NCI-H2227 (cell line): ENCODE results near the gene OTOG.

Experiments used
- DNase-seq: peaks from one replicate; lab custom pipeline; 2025; ENCODE audit not compliant: unreplicated experiment; lab: John Stamatoyannopoulos, UW

Gene OTOG

DNA sequence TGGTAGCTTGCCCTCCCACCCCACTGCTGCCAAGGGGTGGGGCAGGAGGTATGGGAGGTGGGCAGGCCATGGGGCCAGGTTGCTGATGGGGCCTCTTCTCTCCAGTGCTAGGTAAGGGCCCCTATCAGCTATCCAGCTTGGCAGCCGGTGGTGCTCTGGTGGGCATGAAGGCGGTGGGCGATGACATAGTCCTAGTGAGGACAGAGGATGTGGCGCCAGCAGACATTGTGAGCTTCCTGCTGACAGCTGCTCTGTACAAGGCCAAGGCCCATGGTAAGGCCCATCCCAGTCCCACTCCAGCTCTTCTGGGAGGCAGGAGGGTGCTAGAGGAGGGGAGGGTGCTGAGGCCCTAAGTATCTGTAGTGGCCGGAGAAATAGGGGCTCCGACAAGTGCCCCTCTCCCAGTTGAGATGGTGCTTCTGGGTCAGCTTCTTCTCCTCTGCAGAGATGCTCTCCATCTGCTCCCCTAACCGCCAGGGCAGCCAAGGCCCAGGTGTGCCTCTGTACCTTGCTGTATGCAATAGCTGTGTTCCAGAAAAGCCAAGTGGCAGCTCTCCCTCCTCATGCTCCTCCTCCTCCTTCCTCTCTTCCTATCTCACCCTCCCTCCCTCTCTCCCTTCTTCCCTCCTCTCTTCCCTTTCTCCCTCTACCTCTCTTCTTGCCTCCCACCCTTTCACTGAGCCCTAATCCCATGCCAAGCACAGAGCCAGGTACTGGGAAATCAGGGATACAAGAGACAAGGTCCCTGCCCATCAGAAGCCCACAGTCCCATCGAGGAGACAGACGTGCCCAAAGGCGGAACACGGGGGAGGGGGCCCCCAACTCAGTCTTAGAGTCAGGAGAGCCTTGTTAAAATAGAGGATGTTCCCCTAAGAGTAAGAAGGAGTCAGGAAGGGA, 55.3 kb downstream of the OTOG start:
- DNase-seq, result no peak

DNA sequence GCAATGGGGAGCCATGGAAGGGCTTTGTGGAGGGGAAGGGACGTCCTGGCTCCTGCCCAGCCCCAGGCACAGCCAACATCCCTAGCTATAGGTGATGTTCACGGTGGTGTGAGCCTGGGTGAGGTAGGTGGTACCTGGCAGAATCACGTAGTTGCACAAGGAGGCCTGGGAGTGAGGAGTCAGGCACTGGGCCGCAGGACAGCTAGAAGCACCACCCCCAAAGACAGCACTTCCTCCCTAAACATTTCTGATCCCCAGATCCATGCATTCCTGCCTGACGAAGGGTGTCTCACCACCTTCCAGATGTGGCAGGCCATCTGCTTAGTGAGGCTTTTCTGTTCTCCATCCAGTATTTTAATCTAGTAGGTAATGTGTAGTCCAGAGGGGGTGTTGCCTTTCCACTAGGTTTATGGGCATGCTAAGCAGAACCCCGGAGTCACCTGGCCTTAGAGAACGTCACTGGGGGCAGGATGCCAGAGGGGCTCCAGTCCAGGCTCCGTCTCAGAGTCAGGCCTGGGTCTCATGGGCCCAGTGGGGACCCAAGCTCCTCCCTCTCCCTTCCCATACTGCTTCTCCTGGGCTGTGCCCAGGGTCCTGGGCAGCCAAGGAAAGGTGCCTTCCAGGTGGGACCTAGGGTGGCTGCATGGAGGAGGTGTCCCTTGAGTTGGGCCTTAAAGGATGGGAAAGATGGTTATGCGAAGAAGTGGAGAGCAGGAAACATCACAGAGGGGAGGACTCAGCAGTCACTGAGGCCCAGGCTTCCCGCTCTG, 56.2 kb downstream of the OTOG start:
- DNase-seq, result no peak

DNA sequence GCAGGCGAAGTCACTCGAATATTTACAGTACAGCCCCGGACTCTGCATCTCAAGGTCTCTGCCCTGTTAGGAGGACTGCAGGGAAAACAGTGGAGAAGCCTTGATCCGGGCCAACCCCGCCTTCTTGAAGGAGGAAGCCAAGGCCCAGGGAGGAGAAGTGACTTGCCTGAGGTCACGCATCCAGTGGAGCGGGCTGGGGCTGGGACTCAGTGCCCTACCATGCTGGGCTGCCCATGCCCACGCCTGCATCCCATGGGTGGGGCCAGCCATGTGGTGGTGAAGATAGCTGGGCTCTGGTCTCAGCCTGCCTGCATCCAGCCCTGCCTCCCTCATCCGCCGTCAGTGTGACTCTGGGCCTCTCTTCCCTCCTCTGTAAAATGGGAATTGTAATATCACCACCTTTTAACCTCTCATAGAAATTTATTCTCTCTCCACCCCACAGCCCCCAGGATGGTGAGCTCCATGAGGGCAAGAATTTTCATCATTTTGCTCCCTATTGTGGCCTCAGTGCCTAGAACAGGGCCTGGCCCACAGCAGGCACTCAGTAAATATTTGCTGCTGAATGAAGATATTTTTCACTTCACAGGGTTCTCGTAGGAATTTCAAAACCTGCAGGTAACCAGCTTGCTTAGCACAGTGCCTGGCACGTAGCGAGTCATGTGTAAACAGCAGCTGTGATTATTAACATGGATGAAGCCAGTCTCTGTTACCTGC, 57.3 kb downstream of the OTOG start:
- DNase-seq, result no peak

DNA sequence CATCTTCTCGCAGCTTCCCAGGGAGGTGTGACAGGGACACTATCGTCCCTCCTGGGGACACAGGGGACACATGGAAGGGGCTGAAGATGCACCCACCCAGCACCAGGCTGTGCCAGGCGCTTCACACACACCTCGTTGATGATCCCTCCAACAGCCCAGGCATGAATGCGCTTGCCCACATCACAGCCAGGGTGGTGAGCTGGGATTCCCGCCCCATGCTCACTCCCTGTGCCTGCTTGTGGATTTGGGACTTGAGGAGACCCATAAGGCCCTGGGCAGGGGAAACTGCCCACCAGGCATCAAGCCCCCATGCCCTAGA, 57.8 kb downstream of the OTOG start:
- no peak for DNase-seq

DNA sequence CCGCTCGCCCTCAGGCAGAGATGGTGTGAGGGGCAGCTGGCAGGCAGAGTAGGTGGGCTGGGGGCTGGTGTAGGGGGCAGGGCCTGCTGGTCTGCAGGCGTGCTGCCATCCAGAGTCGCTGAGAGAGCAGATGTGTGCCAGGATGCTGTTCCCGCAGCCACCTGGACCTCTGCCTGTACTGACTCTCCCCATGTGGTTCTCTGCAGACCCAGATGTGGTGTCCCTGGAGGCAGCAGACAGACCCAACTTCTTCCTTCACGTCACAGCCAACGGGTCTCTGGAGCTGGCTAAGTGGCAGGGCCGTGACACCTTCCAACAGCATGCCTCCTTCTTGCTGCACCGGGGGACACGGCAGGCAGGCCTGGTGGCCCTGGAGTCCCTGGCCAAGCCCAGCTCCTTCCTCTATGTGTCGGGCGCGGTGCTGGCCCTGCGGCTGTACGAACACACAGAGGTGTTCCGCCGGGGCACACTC, 58.6 kb downstream of the OTOG start:
- DNase-seq, result no peak

DNA sequence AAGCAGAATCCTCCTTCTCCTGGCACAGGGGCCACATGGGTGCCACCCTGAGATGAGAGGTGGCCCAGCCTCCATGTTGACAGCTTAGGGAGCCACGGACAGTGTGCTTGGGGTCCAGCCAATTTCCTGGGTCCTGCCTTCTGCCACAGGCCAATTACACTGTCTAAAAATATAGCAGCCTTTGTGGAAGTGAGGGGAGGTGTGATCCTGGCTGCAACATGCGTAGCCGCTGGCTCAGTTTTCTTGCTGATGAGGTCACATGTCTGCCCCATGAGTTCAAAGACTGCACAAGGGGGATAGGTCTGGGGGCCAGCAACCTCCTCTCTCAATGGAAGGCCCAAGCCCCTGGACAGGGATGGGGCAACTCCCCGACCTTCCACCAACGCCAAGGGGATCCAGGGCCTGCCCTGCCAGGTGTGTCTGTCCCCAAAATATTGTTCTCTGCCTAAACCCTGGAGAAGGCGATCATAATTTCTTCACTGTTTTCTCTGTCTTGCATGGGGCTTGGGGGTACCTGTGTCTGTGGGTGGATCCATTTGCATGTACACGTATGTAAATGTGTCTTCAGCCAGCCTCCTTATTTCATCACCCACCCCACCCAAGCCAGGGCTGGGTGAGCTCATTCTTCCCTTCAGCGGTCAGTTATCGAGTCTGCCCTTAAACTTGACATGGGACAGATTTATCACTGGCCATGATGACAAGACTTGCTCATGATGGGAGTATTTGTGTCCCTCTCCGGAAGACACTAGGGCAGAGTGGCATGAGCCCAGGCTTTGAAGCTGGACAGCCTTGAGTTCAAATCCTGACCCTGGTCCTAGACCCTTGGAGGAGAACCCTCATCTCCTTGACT, 59.4 kb downstream of the OTOG start:
- DNase-seq, result no peak

DNA sequence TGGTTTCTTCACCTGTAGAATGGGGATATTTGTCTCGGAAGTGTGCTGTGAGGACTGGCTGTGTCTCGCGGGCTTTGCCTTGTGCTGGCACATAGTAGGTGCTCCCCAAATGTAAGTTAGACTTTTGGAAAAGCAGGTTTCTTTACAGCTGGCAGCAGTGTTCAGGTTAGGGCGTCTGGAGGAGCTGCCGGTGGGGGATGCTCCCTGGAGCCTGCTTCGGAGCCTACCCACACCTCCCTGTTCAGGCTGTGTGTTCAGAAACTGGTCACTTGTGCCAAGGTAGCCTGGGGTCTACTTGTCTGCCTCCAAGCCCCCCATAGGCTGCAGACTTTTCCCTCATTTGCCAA, 60.0 kb downstream of the OTOG start:
- DNase-seq, result no peak

DNA sequence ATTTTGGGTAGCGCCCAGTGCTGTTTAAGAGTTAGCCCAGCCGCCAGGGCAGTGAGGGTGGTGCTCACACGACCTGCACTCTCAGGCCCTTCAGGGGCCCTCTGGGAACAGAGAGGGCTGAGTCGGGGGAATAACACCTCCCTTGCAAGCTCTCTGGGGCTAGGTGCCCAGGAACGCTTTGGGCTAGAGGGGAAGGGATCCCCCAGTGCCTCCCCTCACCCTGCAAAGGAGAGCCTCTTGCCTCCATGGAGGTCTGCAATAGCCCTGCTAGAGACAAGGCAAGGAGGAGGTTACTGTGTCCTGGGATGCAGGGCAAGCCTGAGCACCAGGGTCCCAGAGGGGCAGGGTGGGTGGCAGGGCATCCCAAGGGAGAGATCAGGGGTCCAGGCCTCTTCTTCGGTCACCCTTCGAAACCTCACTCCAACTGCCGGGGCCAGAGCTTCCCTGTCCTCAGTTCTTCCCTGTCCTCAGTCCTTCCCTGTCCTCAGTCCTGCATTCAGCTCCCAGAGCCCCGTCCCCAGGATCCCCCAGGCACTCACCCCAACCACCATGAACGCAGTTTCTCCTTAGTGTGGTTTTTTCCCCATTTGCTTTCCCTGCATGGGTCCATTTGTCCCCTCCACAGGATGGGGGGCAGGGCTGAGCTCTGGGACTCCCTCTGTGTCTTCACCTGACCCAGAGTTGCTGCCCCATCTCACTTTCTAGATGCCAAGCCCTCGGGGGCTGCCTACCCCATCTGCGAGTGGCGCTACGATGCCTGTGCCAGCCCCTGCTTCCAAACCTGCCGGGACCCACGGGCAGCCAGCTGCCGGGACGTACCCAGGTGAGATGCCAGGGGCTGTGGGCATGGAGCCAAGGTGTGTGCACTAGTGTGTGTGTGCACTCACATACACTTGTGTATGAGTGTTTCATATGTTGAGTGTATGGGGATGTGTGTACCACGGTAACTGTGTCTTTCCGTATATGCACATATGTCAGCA, 60.8 kb downstream of the OTOG start:
- DNase-seq, result no peak

DNA sequence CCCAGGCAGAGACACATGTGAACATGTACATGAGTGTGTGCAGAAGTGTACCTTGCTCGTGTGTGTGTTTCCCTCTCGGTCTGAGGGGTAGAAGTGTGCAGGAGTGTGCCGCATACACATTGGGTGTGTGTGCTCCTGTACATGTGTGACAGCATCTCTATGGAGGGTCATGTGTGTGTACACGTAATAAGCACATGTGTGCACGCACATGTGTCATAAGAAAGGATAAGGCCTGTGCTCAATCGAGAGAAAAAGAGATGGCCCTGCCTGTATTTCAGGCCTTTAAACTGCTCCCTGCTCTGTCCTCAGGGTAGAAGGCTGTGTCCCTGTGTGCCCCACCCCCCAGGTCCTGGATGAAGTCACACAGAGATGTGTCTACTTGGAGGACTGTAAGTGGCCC, 61.8 kb downstream of the OTOG start:
- DNase-seq, result no peak

DNA sequence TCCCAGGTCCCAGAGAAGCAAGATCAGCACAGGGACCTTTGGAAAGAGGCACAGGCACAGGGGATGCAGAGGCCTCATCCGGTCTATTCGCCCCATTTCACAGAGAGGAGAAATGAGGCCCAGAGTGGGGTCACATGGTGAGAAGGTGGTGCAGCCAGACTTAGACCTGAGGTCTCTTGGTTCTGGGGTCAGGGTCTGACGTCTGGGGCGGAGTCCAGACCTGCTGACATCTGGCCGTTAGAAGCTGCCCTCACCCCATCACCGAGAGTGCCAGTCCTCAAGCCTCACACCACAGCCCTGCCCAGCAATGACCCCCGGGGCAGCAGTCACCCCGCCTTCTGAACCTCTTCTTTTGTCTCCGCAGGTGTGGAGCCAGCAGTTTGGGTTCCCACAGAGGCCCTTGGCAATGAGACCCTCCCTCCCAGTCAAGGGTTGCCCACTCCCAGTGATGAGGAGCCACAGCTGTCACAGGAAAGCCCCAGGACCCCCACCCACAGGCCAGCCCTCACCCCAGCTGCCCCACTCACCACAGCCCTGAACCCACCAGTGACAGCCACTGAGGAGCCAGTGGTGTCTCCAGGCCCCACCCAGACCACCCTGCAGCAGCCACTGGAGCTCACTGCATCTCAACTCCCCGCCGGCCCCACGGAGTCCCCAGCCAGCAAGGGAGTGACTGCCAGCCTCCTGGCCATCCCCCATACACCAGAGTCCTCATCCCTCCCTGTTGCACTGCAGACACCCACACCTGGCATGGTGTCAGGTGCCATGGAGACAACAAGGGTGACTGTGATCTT, 62.4 kb downstream of the OTOG start:
- no peak for DNase-seq

DNA sequence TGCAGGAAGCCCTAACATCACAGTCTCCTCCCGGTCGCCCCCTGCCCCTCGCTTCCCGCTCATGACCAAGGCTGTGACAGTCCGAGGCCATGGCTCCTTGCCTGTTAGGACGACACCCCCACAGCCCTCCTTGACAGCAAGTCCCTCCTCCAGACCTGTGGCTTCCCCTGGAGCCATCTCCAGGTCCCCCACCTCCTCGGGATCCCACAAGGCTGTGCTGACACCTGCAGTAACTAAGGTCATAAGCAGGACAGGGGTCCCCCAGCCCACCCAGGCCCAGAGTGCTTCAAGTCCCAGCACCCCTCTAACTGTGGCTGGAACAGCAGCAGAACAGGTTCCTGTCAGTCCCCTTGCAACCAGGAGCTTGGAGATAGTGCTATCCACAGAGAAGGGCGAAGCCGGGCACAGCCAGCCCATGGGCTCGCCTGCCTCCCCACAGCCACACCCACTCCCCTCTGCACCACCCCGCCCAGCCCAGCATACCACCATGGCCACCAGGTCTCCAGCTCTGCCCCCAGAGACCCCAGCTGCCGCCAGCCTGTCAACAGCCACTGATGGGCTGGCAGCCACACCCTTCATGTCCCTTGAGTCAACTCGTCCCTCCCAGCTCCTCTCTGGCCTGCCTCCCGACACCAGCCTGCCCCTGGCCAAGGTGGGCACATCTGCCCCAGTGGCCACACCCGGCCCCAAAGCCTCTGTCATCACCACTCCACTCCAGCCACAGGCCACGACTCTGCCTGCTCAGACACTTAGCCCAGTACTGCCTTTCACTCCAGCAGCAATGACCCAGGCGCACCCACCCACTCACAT, 63.2 kb downstream of the OTOG start:
- DNase-seq, result no peak

DNA sequence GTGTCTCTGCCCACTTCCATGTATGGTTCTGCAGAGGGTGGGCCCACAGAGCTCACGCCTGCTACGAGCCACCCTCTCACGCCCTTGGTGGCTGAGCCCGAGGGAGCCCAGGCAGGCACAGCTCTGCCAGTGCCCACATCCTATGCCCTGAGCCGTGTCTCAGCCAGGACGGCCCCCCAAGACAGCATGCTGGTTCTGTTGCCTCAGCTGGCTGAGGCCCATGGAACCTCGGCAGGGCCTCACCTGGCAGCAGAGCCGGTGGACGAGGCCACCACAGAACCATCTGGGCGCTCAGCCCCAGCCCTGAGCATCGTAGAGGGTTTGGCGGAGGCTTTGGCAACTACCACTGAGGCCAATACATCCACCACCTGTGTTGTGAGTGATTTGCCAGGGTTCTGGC, 64.0 kb downstream of the OTOG start:
- no peak for DNase-seq

DNA sequence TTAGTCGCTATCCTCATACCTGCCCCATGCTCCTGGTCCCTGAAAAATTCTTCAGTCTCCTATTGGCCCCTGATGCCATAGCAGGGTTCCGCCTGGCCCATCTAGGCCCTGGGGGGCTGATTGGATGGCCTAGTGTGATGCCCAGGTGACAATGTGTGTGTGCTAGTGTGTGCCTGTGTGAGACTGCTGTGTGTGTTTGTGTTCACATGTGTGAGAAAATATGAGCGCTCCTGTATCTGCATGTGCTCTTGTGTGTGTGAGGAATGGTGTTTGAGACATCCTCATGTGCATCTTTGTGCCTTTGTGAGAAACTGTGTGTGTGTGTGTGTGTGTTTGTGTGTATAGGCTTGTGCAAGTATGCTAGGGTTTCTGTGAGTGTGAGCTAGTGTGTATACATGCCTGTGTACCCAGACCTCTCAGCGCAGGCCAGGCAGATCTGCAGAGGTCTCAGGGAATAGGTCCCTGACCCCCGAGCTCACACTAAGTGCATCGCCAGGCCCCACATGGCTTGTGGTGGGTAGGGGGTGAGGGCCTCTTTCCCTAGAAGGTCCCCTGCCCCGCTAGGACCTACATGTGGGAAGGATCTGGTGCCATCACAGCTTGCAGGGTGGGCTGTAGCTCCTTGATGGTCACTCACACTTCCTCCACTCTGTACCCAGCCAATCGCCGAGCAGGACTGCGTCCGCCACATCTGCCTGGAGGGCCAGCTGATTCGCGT, 64.6 kb downstream of the OTOG start:
- no peak for DNase-seq

DNA sequence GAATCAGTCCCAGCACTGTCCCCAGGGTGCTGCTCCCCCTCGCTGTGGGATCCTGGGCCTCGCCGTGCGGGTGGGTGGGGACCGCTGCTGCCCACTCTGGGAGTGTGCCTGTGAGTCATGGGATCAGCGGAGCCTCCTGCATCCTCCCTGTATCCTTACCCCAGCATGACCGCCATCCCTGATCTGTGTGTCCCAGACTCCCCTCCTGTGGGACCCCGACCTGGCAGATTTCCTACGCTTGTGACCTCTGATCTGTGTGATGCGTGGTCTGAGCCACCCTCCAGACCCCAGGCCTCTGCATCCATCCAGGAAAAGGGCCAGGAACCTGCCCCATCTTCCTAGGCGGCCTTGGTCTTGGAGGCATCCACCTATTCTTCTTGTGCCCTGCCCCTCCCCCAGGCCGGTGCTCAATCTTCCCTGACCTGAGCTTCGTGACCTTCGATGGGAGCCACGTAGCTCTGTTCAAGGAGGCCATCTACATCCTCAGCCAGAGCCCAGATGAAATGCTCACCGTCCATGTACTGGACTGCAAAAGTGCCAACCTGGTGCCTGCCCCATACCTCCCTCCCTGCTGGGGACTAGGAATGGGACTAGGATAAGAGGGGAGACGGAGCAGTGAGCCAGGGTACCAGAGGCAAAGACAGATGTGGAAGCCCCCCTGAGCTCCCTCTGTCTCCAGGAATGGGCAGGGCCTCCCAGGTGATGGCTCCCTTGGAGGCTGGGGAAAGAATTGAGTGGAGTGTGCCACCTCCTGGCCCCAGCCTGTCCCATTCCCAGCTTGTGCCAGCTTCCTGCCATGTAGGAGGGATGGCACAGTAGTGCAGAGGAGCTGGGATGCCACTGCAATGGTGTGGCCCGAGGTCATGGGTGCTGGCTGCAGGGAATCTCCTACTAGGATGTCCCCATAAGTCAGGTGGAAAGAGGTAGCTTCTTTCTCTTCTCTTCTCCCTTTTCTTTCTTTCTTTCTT, 65.4 kb downstream of the OTOG start:
- no peak for DNase-seq

DNA sequence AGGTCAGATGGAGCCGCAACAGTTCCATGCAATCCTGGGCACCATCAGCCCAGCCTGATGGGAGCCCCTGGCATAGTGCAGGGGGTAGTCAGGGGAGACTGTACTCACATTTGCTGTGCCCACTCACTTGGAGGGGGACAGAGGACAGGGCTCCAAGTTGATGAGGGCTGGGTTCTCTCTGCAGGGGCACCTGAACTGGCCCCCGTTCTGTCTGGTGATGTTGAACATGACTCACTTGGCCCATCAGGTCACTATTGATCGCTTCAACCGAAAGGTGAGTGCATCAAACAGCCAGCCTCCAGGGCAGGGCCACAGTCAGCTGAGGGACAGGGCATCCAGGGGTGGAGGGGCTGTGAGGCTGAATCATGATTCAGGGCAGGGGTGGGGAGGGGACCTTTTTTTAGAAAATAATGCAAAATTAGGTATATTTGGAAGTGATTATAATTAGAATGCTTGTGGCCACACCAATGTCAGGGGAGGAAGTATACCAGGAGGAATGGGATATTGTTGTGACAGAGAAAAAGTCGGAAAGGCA, 66.4 kb downstream of the OTOG start:
- no peak for DNase-seq

DNA sequence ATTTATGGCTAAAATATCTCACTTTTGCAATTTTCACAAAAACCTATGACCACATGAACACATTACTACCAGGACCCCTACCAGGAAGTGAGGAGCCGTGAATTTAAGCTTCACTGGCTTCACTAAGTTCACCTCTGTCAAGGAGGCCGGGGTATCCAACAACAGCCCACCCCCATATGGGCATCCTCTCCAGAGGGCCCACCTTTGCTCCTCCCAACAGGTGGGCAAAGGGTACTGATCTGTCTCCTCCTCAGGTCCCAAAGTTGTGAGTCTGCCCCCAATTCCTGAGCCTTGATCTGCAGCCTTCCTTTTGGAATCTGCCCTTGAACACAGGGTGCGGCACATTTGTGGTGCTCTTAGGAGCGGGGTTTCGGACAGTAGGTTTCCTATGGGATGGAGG, 66.9 kb downstream of the OTOG start:
- DNase-seq, result no peak
